NCI-H187 treated with DMSO at 0.1 percent for 48 hours (cell line): ENCODE measurements around the gene CSHL1.
"Not testable (repeated sequence)": the region's sequence is repeated elsewhere in the genome, so short reads cannot be mapped to it uniquely, and the experiment has no call there.

Experiments
- DNase-seq: peaks from one replicate; lab custom pipeline; 2025; lab: John Stamatoyannopoulos, UW

CSHL1 gene

DNA sequence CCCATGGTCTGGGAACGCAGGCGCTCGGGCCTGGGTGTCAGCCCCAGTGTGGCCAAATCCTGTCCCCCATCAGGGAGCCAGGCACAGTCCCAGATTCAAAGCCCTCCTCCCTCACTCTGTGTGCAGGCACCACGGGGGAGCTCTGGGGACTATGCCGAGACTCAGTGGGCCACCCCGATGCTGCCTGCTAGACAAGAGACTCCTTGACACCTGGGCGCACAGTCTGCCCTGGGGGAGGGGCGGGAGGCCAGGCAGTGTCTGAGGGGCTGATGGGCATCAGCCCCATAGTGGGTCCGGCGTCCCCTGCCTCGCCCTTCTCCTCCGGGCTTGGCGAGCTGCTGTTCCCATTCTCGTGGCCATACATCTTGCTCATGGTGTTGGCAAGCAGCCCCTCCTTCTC, 29.5 kb upstream of the CSHL1 start:
- no peak for DNase-seq

DNA sequence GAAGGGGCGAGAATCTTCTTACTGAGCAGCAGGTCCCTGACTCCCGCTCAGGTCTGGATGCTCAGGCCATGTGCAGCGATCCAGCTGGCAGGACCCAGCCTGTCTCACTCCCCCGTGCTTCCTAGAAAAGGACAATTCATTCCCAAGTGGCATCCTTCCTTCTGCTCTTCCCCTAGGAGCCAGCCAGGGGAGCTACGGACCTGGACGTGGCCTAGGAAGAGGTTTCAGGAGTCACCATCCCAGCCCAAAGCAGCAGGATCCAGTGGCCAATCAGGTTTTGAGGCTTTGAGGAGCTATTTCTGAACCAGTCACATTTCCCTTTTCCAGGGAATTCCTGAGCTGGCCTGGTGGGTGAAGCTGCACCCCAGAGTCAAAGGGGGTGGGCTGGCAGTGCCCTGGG, 28.8 kb upstream of the CSHL1 start:
- no peak for DNase-seq

DNA sequence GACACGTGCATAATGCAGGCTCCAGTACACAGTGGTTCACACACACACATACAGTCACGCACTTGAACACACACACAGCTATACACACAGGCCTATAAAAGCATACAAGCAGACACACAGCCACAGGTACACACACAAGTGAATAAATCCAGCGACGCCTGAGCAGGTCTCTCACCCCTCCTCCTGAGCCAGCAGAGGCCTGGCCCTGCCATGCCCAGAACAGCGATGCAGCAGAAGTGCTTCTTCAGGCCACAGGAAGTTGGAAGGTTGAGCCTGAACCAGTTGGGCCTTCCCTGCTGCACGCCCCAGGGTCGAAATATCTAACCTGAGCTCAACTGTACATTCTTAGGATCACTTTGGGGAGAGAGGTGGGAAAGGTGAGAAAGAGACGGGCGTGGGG, 28.3 kb upstream of the CSHL1 start:
- no peak for DNase-seq

DNA sequence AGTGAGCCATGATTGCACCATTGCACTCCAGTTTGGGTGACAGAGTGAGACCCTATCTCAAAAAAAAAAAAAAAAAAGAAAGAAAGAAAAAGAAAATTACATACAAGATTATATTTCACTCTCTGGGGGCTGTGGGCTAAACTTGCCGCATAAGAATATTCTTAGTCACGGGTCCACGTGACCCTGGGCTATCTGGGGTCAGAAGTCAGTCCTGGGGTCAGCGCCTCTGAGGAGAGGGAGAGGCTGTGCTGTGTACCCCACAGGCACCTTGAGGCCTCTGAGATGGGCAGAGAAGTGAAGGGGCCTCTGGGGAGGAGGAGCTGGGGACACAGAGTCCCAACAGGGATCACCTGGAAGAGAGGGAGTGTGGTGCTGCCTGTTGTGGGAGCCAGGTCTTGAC, 26.9 kb upstream of the CSHL1 start:
- DNase-seq, result no peak

DNA sequence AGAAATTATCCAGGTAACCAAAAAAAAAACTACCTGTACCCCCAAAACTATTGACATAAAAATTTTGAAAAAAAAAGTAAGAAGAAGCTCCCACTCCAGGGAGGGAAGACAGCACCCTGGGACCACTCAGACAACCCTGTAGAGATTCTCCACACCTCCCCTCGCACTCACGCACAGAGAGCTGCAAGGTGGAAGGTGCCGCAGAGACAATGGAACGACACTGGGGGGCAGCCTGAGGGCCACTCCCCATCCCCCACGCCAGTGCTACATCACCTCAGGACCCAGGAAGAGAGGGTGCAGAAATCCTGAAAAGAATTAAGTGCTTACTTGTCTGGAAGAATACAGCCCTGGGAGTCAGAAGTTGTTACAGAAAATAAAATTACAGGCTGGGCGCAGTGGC, 26.3 kb upstream of the CSHL1 start:
- DNase-seq, result no peak

DNA sequence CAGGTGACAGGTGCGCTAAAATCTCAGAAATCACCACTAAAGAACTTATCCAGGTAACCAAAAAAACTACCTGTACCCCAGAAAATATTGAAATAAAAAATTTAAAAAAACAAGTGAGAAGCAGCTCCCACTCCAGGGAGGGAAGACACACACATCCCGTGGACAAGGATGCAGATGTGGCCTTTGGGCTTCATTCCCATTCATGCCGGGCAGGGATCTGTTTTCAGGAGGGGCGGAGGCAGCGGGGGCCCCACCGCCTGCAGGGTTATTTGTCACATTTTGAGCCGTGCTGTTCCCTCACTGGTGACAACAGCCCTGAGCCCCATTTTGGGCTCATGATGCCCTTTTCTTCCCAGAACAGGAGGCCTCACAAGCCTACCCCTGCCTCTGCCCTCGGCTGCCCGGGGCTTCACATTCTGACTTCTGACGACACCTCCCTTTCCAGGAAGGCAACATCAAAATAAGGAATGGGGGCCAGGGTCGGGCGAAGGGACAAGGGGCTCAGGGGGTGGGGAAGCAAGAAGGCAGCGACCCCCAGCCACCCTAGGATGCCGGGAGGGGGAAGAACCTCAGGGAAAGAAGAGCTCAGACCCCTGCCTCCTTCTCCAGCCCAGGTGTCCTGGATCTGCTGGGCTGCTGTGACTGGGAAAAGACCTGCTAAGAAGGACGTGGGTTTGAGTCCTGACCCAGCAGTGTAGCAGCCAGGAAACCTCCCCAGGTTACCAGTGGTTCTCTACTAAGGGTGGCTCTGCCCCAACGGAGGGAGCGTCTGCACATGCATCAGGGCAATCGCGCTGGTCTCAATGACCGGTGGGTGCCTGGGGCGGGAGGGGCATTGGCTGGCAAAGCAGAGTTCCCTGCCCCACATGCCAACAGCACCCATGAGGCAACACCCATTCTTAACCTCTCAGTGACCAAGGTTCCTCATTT, 23.4 kb upstream of the CSHL1 start:
- no peak for DNase-seq

DNA sequence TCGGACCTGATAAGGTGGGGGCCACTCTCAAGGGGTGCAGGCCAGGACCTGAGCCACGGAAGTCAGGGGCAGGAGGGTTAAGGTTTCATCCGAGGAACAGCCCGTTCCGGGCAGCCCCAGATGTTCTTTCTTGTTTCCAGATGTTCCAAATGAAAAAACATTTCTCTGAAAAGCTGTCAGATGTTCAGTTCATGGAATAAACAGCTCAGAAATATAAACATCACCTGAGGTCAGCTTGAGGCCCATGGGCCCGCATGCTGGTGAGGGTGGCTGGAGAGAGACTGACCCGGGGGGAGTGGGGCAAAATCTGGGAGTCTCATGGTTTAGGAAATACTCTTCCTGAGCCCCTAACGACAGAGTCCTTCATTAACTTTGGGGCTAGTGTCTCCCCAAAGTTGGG, 22.5 kb upstream of the CSHL1 start:
- DNase-seq, result no peak

DNA sequence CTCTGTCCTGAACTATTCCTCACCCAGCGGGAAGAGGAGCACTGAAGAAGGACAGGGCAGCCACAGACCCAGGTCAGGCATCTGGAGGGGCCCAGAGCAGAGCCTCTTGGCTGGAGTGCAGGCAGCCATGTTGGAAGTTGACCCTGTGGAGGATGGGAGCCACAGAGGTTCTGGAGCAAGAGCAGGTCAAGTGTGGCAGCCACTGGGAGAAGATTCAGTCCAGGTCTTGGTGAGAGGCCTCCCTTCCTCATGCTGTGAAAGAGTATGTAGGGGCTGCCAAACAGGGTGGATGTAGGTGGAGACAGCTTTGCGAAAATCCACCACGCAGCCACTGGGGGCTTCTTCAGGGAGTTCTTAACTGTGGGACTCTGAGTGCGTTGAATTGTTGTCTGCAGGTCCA, 21.7 kb upstream of the CSHL1 start:
- no peak for DNase-seq

DNA sequence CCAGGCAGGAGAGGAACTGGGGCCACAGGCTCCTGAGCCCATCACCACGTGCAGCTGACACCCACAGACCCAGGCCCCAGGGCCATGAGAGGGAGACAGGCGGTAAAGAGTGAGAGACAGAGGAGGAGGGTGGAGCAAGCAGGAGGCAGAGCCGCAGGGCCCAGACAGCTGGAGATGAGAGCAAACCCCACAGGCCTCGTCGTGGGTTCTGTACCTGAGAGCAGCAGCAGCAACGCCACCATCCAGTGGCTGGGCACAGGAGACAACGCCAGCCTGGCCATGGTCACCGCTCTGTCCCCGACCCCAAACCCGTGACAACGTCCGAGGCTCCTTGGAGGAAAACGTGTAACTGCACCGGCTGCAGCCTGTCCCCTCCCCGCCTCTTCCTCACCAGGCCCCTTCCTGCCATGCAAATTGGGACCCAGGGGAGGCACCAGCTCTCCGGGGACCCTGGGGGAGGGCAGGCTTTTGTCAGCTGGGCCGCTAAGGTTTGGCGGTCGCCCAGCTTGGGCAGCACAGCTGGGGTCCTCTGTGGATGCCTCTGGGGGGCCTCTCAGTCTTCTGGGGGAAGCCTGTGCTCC, 21.0 kb upstream of the CSHL1 start, which contains the start of gene CD79B:
CD79B (minus strand) TSS at position 351 of the 581 bp plus-strand sequence; CDS start at position 281, 70 bp downstream.
- DNase-seq, result no peak

DNA sequence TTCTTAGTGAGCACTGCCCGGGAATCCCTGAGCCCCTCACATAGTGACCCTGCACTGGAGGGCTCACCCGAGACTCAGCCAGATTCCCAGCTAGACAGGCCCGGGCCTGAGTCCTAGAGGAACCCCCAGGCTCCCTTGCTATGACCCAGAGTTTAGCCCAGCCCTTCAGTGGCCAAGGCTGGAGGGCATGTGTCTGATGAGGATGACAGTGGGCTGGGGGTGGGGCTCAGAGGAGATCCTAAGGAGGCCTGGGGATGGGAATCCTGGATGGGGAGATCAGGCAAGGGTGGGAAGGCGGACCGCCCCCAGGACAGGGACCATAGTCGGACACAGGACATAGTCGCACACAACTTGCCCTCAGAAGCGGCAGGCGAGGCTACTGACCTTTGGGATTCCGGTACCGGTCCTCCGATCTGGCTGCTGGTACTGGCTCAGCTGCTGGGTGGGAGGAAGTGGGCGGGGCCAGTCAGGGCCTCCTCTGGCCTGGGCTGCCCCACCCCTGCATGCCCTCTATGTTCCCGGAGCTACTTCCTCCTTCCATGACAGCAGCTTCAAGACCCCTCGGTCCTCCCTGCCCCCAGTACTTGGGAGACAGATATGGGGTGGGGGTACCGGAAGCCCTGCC, 20.0 kb upstream of the CSHL1 start:
- DNase-seq, result no peak

DNA sequence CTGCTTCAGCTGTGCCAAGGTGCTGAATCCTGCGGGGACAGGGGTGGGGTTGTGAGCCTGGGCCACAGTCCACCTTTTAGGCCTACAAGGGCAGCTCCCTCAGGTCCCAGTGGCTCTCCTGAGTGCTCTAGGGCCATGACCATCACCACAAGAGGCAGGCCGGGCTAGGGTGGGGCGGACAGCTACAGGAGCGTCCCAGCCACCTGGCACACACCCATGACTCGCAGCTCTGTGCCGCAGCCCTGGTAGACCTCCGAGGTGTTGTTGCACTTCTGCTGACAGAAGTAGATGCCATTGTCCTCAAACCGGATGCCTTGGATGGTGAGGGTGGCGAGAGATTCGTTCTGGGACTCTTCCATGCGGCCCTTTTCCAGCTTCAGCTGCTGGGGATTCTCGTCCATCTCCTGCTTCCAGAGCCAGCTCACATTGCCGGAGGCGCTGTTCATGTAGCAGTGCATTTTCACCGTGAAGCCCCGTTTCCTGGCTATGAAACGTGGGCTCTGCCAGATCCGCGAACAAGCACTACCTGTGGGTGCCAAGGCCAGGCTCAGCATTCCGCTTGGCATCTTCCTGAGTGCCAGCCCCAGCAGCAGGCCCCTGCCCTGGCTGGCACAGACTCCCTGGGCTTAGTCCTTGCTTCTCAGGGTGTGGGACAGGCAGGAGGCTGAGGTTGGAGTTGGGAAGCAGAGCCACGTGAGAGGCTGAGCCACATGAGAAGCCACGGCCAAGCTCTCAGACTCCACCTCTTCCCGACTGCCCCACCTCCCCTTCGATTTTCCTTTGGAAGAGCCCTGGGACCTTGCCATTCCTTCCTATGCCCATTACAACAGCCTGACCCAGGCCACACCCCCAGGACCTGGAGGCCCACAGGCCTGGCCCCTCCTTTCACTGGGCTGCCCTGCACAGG, 19.1 kb upstream of the CSHL1 start:
- no peak for DNase-seq

DNA sequence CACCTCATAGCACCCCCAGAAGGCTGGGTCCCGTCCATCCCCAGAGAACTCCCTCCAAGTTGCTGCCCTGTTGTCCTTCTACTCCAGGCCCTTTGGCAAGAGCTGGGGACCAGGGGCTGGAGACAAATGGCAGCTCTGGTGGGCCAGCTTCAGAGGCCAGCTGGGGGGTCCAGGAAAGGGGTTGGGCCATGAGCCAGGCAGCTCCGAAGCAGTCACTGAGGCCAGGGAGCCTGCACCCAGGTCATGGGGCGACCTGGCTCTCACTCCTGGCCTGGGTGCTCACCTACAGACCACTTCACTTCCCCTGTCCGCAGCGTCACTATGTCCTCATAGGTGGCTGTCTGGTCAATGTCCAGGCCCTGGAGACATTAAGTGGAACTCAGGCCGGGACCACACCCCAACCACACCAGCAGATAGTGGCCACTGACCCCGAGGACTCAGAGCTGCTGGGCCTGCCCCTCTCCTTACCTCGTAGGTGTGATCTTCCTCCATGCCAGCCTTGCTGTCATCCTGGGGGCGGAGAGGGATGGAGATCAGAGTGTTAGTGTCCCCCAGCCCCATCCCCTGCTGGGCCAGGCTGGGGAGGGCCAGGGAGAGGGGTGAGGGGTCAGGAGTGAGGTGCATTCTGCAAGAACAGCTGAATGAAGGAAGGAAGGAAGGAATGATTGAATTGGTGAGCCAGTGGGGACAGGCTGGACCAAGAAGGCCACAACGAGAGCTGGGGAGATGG, 18.1 kb upstream of the CSHL1 start:
- no peak for DNase-seq

DNA sequence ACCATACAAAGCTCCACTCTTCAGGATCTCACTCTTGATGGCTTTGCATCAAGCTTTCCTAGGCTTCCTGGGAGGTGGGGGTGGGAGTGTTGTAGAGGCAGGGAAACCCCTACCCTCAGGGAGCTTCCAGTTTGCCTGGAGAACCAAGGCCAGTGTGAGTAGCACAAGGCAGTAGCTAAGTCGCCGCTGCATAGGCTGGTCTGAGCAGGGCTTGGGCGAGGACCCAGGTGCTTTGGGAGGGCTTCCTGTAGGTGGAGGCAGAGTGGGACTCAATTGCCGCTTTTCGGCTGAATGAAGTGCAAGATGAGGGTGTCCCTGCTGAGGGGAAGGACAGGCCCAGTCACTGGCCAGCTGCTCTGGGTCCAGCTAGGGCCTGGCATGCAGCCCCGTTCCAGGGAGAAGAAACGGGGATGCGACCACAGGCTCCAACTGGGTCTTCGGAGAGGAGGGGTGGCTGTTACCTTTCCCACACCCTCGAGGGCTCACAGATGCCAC, 17.2 kb upstream of the CSHL1 start:
- DNase-seq, result no peak

DNA sequence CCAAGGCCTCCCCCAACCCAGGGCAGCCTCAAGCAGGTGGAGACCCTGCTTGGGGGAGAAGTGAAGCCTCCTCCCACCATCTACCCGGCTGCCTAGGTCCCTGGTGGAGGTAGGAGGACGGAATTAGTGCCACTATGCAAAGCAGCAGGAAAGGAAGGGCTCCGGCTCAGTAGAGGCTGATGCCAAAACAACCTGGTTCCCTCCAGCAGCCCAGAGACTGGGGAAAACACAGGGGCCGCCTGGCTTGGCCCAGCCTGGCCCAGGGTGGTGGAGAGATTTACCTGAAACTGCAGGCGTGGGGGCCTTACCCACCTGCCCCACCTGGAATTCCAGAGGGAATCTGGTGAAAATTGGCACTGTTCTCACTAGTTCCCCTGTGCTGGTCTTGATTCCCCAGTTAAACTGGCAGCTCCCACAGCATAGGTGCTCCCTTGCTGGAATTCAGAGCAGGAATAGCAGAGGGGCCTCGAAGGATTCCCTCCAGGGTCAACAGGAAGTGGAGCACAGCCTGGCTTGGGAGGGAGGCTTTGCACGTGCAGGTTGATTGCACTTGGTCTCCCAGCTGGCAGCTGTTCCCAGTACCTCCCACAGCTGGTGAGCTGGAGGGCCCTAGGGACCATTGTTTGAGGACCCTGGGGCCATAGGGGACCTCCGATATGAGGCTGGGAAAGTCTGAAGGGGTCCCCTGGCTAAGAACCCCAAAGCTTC, 16.6 kb upstream of the CSHL1 start:
- DNase-seq, result no peak

DNA sequence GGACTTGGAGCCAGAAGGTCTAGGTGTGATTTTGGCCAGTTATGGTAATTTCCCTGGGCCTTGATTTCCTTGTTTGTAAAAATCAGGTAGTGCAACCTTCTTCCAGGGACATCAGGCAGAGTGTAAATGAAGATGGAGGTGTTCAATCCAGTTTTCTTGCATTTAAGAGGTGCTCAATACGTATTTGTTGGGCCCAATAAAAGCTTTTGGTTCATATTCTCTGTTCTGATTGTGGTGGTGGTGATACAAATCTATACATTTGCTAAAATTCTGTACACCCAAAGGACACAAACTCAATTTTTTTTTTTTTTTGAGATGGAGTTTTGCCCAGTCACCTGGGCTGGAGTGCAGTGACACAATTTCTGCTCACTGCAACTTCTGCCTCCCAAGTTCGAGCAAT, 15.1 kb upstream of the CSHL1 start:
- no peak for DNase-seq

DNA sequence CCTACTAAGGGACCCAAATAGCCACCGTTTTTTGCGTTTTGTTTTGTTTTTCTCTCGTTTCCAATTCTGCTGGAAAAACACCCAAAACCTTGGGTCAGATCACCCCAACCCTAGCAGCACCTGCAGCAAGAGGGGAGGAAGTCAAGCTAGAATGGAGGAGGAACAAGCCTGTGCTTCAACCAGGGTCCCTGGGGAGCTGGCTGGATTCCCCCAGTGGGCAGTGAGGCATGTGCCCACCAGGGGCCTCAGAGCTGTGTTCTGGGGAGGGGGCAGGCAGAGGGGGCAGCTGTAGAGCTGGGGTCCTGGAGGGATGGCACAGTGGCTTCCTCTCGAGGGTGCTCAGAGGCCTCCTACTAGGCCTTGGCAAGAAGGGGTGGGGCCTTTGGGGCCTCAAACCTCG, 14.6 kb upstream of the CSHL1 start:
- no peak for DNase-seq

DNA sequence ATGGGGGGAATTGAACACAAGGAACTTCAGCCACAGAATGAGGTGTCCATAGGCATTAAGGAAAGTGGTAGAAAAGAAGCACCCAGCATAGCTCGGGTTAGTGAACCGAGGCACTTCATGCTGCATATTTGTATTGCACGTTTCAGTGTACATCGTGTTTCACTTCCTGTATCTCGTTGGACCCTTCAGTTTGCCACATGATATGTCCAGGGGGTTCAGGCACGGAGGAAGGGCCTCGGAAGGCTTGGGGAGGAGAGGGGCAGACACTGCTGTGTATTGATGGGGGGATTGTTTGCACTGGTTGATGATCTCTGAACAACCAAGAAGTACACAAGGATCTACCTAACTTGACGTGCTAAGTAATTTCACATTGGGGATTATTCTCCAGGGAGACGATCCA, 11.3 kb upstream of the CSHL1 start:
- DNase-seq, result not testable (repeated sequence)

DNA sequence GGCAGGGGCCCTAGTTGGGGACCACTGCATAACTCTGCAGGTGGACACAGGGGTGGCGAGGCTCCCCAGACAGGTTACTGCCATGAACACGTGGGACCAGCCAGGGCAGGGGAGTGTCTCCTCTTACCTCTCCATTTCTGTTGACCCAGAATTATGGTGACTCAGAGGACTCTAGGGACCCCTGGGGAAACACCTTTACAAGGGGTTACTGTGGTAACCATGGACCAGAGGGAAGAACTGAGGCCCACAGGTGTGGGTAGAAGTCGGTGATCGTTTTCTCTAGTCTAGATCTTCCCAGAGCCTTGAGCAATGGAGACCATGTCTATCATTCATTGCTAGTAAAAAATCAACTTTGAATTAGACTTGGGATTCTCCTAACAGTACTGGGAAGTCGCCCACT, 9.7 kb upstream of the CSHL1 start:
- DNase-seq, result not testable (repeated sequence)

DNA sequence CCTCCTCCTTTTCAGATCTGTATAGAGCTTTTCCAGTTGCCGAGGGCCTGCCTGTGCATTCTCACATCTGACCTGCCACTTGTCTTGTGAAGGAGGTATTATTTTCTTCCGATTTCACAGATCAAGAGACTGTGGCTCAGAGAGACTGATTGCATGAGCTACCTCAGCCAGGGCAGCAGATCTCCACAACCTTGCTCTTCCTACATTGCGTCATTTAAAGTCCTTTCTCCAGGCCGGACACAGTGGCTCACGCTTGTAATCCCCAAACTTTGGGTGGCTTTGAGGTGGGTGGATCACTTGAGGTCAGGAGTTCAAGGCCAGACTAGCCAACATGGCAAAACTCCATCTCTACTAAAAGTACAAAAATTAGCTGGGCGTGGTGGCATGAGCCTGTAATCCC, 9.0 kb upstream of the CSHL1 start:
- DNase-seq, result not testable (repeated sequence)

DNA sequence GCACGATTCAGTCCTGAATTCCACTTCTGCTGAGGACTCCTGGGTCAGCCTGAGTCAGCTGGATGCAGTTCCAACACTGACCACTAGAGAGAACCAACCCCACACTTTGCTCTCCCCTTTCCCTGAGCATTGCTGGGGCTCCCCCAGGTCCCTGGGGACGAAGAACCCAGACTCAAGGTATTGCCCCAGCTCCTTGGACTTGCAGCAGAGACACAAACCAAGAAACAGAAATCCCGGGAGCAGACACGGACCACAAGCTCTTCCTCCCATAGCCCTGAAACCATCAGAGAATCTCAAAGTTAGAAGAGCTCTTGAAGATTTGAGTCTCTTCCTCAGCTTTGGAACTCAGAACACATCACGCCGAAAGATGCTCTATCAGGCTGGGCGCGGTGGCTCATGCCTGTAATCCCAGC, 8.3 kb upstream of the CSHL1 start:
- DNase-seq, result no peak
